ENCODE results near the gene ETS1.
A peak's percentile ranks its signal among the peaks of the same experiment; 100 is the strongest.

The ETS1 gene

DNA sequence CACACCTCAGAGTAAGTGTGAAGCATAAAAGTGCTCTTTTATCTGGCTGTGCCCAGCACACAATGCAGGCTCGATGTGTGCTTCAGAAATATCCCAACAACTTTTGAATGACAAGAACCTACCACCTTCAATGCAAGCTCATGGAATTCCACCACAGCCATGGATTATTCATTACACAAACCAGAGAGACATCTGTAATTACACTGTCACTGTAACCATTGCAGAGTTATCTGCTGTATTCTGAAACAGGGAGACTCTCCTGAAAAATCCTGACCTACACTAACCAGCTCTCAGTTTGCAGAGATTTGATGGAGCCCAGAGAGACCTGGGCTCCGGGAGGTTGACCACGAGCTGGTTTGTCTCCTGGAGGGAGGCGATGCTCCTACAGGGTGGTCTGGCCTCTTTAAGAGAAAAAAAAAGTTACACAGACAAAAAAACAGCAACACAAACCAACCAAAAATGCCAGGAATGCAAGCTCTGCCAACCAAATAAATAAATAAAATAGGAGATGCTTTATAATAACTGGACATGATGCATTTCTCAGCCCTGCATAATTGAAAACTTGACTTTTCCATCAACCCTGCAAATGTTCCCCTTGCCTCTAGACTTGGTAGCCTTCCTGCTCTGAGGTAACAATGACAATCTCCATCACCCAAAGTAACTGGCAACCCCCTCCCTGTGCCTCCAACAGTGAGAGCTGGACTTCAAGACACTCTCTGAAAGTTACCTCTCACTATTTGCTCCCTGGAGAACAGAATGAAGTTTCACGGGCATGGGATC lies 69.7 kb downstream of the ETS1 start:
- DNase-seq (ENCODE audit: low read depth), result peak; percentile 81

DNA sequence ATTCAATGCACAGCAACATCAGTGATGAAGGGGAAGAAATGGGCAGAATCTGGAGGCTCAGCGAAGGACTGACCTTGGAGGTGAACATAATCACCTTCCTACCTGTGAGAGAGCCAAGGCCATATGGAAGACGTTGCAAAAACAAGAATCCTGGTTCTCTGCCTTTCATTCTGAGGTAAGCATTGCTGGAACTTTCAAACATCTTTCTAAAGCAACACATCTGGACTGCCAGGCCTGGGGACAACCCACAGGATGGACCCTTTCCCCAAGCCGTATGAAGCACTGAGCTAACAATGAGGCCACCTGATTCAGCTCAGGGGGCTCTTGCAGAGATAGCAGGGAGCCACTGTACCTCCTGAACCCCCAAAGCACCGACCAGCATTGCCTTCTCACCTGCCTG lies 70.5 kb downstream of the ETS1 start:
- DNase-seq (ENCODE audit: low read depth), result peak; percentile 13

DNA sequence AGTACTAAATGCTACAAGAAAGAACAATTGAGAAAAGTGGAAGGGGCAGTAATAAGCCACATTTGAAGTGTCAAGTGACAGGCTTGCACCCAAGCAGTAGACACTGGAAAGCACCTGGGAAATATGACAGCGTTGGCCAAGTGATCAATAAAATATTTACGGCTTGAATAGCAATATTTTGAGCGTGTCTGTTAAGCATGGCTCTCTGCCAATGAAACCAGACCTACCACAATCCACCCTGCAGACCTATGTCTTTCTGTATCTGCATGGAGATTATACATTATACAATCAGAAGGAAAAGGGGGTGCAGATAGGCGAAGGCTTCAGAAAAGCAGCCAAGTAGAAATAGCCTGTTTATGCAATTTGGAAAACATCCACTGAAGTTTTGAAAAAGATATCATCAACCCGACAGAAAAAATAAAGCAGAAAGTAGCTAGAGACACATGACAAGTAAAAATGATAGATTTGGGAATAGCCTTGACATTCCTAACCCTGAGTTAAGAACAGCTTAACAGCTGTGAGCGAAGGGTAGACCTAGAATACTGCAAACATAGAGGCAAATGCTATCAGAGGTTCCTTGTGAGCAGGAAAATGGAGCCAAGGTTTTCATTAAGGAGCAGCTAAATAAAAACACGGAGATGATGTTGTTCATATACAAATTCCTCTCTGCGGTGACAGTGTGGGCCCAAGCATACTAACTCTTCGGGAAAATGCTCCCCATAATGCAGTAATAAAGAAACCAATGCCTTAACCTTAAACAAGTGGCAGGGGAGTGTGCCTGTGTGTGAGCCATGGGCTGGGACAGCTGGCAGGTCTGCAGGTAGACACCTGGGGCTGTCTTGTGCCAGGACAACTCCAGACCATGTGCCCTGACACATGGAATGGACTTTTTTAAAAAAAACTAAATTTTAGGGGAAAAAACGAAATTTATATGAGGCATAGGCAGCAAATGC lies 71.3 kb downstream of the ETS1 start:
- DNase-seq (ENCODE audit: low read depth), result peak; percentile 11

DNA sequence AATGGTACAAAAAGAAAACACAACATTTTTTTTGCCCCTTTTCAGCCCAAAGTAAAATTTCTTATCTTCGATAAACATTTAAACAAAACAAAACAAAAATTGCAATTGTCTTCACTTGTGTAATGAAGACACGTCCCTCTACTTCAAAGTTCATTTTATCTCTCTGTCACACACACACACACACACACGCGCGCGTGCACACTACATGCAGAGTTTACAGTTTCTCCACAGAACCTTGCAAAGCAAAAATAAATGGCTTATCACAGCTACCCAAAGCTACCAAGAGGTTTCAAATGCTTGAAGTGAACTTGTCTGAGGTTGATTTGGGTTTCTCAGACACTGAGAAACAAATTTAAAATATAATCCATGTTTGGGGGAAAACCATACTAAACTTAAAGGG lies 72.3 kb downstream of the ETS1 start:
- DNase-seq (ENCODE audit: low read depth), result no peak

DNA sequence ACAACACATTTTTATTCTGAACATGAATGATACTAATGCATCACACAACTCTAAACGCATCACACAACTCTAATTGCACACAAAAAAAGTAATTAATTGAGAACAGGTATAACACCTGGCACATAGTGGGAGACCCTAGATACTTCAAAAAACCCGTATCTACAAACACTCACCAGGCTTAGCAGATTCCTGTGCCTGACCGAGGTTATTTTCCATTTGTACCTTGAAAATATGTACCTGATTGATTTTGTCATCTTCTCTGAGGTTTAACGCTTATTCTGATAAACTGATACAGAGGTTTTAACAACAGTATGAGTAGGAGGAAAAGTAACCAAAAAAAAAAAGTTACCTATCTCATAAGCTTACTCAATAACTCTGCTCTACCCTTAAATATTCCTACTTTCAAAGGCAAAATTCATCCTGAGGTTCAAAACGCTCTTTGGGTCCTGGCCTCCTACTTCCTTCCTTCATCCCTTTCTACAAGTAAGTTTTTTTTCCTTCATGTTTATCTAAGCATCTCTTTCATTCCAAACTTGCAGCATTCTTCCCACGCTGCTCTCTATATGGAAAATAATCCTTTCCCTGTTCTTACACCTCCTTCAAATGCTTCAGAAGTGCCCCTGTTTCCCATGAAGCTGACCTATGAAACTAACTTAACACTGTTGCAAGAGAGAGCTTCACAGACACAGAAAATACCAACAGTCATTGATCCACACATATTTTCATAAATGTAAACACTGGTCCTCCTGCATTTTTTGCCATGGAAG lies 73.3 kb downstream of the ETS1 start:
- peak; percentile 12 for DNase-seq (ENCODE audit: low read depth)

DNA sequence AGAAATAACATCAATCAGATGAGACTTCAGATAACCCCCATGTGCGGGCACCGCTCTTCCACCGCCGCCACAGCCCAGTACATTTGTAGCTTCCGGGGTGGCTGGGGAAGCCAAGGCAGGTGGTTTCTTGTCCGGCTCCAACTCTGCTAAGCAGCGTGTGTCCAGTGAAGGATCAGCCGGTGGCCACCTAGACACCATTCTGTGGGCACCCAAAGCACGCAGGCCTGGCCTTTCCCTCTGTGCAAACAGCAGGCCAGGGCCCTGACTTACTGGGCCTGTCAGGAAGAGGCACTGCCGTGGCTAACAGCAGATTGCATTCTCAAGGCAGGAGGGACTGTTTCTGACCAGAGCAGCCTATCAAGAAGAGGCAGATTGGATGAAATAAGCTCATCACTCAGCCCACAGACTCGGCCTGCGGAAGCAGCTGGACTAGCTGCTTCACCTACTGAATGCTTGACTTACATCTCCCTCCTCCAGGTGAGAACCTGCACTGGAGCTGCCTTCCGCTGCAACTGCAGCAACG lies 74.8 kb downstream of the ETS1 start:
- peak; percentile 27 for DNase-seq (ENCODE audit: low read depth)

DNA sequence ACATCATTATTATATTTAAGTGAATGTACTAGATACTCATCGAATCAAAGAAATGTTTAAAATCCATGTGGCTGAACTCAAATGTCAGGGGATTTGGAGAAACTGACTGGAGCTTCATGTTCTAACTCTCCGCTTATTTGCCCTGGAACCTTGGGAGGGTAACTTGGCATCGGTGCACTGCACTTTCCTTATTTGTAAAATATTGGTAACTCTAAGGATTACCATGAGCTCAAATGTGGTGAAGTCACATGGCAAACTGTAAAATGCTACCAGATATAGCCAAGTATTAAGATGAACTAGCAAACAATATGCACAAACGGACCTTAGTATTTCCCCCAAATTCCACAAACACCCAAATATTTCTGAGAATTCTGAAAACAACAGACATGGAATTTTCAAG lies 75.6 kb downstream of the ETS1 start:
- DNase-seq (ENCODE audit: low read depth), result peak; percentile 11

DNA sequence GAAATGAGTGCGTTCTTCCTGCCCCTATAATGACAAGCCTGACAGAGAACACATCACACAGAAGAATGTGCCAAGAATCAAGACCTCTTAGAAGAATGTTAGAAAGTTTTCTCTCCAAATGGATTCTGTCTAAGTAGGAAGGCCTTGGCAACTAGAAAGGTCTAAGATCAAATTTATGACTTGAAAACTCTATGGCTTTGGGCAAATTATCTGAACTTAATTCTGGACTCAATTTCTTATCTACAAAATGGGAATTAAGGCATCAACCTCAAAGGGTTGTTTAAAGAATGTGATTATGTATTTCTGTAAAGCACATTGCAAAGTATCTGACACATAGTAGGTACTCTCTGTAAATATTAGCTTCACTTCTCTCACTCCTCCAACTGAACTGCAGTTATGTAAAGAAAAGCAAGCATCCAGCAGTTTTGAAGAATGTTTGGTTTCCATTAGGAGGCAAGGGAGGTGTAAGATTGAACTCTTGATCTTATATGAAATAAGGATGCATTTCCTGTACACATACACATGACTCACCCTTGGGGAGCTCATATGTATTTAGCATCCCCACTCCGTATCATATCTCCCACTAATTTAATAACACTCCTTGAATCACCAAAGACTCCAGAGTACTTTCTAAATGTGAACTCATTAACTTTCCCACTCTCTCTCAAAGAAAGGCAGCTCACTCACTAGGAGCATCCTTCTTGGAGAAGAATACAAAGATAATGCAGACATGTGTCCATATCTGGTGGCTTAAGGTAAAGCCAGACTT lies 77.6 kb downstream of the ETS1 start:
- peak; percentile 89 for DNase-seq (ENCODE audit: low read depth)

DNA sequence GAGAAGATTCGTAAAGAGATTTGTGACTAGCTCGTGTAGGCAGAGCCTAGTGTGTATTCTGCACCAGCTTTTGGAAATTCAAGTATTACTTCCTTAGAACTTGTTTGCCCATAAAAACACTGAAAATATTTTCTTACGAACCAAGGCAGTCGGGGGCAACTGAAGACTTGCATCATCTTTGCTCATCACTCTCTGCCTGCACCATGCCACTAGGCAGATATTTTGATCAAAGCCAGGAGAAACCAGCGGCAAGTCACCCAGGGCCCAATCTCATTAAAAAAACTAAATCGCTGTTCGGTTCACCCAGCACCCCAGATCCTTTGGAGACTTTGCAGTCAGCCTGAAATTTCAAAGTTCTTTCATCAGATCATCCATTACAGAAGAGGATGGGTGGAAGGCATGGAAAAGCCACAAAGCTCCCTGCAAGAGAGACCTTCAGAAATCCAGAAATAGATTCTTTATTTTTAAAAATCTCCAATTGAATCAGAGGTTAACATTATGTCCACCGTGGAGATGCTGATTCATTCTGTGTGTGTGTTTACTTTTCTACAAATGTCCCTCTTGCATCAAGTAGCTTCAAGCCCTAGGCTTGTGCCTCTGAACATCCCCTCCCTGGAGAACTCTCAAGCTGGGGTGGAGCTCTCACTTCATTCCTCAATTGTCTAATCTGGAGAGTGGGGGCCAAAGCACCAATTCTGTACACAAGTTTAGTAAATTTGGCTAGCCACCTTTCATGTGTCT lies 78.4 kb downstream of the ETS1 start:
- DNase-seq (ENCODE audit: low read depth), result peak; percentile 68

DNA sequence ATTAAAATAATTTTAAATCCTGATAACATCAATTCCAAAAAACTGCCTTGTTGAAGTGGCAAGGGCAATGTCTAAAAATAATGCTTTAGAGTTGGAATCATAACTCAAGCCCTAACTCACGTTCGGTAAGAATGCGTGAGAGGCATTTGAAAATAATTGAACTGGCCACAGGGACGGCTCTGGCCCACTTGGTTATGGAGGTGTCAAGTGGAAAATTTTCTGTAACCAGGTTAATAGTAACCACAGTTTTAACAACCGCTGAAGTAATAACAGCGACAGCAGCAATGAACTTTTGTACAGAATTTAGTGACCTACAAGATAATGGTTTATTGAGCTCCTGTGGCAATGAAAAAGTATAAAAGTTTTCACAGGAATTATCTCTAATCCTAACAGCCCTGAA lies 79.4 kb downstream of the ETS1 start:
- DNase-seq (ENCODE audit: low read depth), result no peak

DNA sequence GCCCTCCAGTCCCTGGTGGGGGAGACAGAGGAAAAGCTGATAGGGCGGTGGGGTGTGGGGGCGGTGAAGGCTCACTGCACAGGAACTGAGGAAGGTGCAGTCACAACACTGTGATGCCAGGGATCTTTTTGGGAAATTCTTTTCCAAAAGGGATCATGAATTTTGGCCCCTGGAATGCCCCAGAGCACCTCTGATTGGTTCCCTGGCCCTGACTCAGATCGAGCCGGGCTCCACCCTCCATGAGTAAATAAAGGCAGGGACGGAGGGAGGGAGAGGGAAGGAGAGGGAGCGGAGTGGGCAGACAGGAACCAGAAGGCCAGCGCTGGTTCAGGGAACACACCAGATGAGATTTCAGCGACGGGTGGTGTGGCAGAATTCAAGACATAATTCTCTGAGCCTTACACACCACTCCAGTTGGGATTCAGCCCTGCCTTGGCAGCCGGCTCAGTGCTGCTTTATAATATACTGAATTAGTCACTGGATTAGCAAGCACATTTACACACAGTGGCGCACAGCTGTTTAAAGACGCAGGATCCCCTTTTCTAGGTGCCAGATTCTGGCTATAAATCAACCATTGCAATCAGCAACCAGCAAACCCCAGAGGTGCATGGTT lies 80.3 kb downstream of the ETS1 start:
- DNase-seq (ENCODE audit: low read depth), result peak; percentile 94

DNA sequence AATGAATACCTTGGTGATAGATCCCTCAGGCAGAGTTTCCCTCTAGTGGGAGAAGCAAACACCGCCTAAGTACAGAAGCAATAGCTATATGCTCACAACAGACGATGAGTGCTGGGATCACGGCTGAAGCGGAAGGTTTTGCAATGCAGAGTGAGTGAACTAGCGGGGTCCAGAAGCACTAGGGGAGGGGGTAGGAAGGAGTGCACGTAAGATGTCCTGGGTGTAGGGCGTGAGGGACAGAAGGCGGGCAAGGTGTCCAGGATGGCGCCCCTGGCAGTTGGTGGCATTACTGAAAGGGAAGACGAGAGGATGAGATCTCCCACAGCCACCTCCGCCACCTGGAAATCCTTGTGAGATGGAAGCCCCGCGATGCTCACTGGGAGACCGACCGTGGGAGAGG lies 81.0 kb downstream of the ETS1 start:
- no peak for DNase-seq (ENCODE audit: low read depth)

DNA sequence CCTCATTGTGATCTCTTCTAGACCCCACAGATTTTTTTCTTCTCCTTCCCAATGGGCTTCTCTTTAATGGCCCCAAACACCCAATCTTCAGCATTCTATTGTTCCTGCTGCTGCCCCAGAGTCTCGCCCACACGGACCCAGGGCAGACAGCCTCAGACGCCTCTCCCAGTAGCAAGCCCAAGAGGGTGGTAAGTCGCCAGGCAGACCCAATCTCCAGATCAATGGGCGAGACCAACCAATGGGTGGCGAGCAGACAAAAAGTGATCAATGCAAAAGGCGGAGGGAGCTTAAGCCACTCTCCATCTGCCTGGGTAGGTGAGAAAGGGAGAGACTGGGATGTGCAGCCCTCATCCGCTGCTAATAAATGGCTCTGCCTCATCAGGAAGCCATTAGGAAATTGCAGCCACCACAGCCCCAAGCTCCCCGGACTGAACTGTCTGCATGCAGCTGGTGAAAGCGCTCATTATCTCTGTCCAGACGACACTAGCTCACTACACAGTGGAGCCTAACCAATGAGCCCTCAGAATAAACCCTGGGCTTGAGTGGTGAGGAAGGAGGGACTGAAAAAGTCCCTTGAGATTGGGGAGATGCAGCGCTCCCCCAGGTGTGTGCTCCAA lies 81.8 kb downstream of the ETS1 start:
- no peak for DNase-seq (ENCODE audit: low read depth)

DNA sequence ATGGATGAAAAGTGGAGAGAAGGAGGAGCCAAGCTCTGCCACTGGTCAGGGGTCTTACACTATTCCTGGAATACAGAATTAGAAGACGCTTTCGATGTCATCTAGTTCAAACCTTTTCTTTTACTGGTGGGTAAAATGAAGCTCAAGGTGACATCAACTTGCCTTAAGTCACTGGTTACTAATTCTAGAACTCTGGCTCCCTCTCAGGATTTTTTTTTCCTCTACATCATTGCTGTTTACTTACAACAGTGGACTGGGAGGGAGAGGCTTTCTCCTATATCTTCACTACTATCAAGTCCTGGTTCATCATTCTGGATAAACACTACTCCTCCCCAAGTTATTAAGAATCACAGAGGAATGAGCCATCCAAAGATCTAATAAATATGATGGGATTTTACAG lies 82.9 kb downstream of the ETS1 start:
- peak; percentile 52 for DNase-seq (ENCODE audit: low read depth)

DNA sequence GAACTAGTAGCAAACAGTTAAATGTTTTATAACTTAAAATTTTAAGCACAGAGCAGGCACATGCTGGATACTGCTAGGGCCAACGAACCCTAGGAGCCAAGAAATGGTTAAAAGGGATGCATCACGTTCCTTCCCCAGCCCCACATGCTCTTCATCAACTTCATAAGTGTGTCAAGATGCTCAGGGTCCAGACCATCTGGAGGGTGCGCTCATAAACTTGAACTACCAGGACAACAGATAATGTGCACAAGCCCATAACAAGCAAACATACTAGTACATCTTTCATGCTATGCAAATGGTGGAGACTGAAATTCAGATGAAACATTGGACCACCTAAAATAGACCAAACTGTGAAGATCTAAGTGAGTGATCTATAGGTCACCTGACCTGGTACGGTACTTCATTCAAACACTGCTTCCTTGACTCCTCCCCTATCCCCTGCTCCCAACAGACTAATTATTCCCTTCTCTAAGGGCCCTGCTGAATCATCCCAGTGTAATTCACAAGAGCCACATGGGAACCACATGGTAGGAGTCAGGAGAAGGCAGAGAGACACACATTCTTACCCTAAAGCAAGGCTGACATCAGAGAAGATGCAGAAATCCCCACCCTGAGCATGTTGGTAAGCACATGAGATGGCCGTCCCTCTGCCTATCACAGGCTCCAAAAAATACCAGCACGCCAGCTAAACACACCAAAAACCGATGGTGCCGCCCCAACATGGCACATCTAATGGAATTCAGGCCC lies 83.9 kb downstream of the ETS1 start:
- DNase-seq (ENCODE audit: low read depth), result peak; percentile 98

DNA sequence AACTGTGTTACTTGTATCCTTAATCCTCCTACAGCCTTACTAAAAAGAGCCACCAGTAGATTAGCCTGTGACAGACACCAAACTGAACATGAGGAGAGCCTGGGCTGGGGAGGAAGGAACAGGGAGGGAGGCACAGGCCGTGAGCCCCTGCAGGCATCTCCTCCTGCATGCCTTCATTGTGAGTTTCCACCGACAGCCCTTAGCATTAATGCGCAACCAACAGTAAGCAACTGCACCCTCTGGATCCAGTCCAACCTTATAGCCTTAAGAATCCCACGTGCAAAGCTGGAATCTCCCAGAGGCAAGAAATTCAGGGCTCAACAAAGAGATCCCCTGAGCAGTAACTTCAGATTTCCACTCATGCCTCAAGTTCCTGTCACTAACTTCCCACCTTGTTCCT lies 84.6 kb downstream of the ETS1 start:
- DNase-seq (ENCODE audit: low read depth), result peak; percentile 97

DNA sequence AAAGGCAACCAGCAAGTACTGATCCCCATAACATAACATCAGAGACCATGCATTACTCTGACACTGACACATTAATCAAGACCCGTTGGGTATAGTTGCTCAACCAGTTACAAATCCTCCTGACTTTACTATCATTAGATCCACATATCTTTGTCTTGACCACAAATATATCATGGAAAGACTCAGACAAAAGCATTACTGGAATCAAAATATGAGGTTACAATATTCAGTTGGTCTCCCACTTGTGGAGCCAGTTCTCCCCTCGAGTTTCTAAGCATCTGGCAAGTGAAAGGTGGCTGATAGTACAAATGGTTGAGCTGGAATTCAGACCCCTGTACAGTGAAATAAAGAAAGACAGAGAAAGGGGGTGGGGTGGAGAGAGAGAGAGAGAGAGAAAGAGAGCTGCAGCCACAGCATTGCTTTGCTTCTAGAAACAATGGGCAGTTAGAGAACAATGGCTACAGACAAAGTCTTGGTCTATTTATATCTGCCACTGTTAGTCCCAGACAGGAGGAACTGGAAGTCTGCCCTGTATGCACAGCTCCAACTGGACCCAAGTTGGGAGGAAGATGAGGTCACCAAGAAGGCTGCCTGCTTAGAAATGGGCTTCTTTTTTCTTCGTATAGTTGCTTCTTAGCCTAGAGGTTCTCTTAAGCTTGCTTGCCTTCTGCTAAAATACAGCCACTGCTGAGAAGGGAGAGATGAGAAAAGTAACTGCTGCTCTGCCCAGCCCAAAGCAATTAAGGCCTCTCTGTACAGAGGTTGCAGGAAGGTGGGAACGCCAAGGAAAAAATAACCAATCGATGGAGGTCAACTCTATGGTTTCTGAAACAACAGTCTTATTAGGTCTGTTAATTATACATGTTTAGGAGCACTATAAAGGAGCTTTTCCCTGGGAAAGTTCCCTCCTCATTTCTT lies 85.5 kb downstream of the ETS1 start:
- DNase-seq (ENCODE audit: low read depth), result peak; percentile 65

DNA sequence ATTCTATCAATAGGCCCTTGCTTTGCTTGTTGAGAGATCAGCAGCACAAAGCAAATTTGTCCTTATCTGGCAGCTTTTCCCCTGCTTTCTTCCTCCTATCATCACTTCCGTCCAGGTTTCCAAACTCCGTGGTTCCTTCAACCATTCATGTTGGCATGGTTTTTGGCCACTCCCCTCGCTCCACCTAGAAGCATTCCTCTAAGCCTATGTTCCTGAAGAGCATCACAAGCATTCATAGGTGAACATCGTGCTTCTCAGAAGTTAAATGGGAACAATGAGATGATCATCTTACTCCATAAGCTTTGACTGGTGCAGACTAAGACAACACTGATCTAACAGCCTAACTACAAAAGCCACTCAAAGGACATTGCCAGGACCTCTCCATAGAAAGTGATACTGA lies 86.3 kb downstream of the ETS1 start:
- DNase-seq (ENCODE audit: low read depth), result no peak

Measured in ELR (cell line).